GM15510 (cell line): ENCODE results near the gene STARD3NL.

Experiments
- POLR2A ChIP-seq: IDR thresholded peaks from 3 replicates; pipeline ENCODE4 v1.6.1; 2011; ENCODE audit warnings: borderline replicate concordance; ENCODE audit not compliant: insufficient read length; ENCODE audit errors: extremely low read depth

Gene STARD3NL

GRCh38 chr7:38229386-38229785, 51.3 kb downstream of the STARD3NL start:
- TF ChIP-seq POLR2A: no peak

GRCh38 chr7:38229884-38230642, 52.0 kb downstream of the STARD3NL start:
- TF ChIP-seq POLR2A: no peak

- no peak for TF ChIP-seq POLR2A
Observed at GRCh38 chr7:38232502-38233366, 54.7 kb downstream of the STARD3NL start.

GRCh38 chr7:38235606-38236005, 57.6 kb downstream of the STARD3NL start:
- no peak for TF ChIP-seq POLR2A

GRCh38 chr7:38241071-38241470, 63.0 kb downstream of the STARD3NL start:
- no peak for TF ChIP-seq POLR2A

GRCh38 chr7:38242814-38243213, 64.8 kb downstream of the STARD3NL start:
- TF ChIP-seq POLR2A: no peak

GRCh38 chr7:38244516-38244915, 66.5 kb downstream of the STARD3NL start:
- no peak for TF ChIP-seq POLR2A

- TF ChIP-seq POLR2A: no peak
Observed at GRCh38 chr7:38245409-38245977, 67.4 kb downstream of the STARD3NL start.

GRCh38 chr7:38248069-38248567, 70.1 kb downstream of the STARD3NL start:
- TF ChIP-seq POLR2A: no peak

GRCh38 chr7:38257350-38257677, 79.3 kb downstream of the STARD3NL start:
- TF ChIP-seq POLR2A: no peak

GRCh38 chr7:38262545-38262944, 84.5 kb downstream of the STARD3NL start:
- TF ChIP-seq POLR2A: no peak

GRCh38 chr7:38273286-38273995, 95.4 kb downstream of the STARD3NL start, which contains the start of gene TARP:
Gene TARP, minus strand, starts transcription at chr7:38273636.
- no peak for TF ChIP-seq POLR2A

GRCh38 chr7:38274486-38274885, 96.4 kb downstream of the STARD3NL start:
- no peak for TF ChIP-seq POLR2A

- TF ChIP-seq POLR2A: no peak
Observed at GRCh38 chr7:38274927-38275620, 97.0 kb downstream of the STARD3NL start.

- no peak for TF ChIP-seq POLR2A
Observed at GRCh38 chr7:38276096-38276877, 98.2 kb downstream of the STARD3NL start.
